Measurements from ENCODE around the gene ALDH4A1.

ALDH4A1 gene

DNA sequence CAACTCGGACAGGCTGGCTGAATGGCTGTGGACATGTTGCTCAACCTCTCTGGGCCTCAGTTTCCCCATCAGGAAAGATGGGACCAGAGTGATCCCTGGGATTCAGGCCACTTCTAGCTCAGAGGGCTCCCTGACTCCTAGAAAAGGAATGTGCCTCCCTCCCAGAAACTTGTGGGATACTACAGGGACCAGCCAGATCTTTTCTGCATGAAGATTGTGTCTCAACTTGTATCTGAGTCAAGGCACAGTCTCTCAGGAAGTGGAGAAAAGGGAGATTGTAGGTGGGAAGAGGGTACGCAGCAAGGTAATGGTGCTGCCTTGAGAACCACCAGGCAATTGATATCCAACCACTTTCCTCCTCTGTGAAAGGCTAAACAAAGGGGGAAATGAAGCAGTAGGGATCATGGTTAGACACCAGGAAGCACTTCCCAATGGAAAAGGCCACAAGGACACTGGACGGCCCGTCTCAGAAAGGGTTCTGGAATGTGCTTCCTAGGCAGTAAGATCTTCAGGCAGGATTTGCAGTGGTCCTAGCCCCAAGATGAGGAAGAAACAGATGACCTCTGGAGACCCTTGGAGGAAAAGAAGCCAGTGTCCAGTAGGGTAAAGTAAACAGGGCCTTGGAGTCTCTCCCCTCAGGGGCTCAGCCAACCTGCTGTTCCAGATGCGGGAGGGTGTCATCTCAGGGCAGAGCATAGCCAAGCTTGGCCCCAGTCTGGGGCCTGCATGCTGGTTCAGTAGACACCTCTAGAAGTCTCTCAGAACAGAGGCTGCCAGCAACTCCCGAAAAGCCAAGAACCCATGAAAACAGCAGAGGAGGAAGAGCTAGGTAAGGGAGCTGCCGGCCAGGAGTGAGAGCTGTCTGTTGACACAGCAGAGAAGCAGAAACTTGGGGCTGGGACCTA, 37.3 kb upstream of the ALDH4A1 start:
- DNase-seq (ENCODE audit: low spot score) = no peak

DNA sequence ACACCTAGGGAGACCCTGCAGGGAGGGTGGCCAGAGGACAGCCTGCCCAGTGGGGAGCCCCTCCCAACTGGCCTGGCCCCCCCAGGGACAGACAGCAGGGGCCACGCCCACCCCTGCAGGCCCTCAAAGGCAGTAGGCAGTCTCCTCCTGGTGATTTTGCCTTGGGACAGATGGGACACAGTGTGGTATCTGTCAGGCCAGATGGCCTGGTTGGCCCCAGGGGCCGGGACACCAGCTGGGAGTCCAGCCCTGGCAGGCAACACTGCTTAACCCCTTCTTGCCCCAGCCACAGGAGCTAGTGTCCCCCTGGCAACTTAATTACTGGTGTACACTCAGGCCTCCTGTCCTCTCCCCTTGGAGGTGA, 36.3 kb upstream of the ALDH4A1 start:
- DNase-seq (ENCODE audit: low spot score) = no peak

- DNase-seq (ENCODE audit: low spot score) = no peak
Observed at GRCh38 chr1:18938008-18938706, 35.8 kb upstream of the ALDH4A1 start.

DNA sequence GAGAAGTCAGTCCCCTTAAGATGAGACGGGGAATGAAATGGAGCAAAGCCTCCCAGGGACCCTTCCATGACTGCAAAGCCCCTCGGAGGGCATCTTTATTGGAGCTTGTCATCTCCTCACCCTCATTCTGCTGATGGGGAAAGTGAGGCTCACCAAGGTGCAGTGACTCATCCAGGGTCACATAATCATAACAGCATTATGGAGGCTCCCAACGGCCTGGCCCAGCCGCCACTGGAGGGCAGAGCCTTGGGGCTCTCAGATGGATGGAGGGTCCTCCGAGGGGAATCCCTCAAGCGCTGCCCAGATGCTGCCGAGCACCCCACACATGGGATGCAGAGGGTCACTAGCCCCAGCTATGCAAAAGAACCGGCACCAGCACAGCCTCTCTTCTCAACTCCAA, 35.2 kb upstream of the ALDH4A1 start:
- no peak for DNase-seq (ENCODE audit: low spot score)

DNA sequence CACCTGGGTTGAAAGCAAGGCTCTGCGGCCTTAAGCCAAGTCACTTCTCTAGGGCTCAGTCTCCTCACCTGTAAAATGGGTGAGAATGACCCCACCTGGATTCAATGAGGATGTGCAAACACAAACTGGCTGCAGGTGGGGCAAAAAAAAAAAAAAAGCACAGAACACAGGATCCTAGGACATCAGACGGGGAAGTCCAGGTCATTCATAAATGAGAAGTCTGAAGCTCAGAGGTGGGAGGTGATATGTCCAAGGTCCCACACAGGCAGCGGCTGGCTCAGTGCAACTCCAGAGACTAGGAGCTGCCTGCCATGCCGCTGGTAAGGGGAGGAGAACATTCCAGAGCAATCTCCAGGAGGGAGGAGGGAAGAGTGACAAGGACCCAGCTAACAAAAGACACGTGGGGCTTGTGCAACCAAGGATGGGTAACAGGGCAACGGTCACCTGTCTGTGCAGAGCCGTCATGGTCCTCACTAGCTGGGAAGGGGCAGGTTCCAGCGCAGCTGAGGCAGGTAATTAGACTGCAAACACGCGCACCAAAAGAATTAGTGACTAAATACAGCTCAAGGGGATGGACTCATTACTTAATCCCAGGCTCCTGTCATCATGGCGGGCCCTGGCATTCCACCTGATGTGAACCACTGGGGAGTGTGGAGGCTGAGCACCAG, 34.6 kb upstream of the ALDH4A1 start:
- DNase-seq (ENCODE audit: low spot score) = no peak

- DNase-seq (ENCODE audit: low spot score) = no peak
Observed at GRCh38 chr1:18936471-18936813, 34.1 kb upstream of the ALDH4A1 start.

GRCh38 chr1:18934205-18935000, 32.0 kb upstream of the ALDH4A1 start:
- DNase-seq (ENCODE audit: low spot score) = no peak

DNA sequence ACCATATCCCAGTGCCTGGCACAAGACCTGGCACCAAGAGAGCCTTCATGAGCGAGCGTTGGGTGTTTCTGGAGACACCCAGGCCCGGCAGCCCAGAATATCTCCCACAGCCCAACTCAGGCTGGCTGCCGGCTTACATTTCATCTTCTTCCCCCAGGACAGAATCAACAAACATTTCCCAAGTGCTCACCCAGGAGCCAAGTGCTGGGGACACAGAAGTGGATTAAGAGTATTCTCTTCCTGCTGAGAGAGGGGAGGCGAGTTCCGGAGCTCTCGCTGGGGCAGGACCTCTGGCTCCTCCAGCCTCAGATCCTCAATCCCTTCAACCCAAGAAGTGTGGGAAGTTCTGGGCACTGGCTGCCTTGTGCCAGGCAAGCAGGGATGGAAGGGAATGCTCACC, 30.5 kb upstream of the ALDH4A1 start:
- DNase-seq (ENCODE audit: low spot score) = no peak

- DNase-seq (ENCODE audit: low spot score) = no peak
Observed at GRCh38 chr1:18932387-18932786, 30.0 kb upstream of the ALDH4A1 start.

DNA sequence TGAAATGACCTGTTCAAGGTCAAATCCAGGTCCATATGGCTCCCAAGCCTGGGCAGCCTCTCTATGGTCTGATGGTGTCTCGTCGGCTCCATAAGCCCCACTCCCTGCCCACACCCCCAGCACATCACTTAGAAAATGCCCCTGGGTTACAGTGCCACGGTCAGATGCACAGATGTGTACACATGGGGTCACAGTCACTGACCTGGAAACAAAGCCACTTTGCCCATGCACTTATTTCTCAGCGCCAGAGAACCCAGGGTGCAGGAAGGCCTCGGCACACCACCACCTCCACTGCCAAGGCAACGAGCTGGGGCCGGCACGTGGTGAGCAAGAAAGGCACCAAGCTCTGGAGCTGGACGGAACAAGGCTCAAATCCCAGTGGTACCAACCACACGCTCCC, 29.4 kb upstream of the ALDH4A1 start:
- DNase-seq (ENCODE audit: low spot score) = no peak

DNA sequence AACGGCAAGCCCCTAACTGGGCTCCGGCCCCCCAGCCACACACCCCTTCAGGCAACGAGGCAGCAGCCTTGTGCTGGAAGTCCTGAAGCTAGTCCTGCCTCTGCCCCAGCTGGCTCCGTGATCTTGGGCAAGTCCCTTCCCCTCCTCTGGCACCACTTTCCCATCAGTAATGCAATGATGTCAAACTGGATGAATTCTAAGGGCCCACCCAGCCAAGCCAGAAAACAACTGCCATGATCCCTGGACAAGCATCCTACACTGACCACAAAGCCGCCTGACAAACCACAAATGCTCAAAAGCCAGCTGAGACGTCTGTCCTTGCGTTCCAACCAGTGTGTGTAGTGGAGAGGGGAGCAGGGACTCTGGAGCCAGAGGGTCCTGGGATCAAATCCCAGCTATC, 27.3 kb upstream of the ALDH4A1 start:
- no peak for DNase-seq (ENCODE audit: low spot score)

- DNase-seq (ENCODE audit: low spot score) = no peak
Observed at GRCh38 chr1:18928985-18929384, 26.6 kb upstream of the ALDH4A1 start.

- no peak for DNase-seq (ENCODE audit: low spot score)
Observed at GRCh38 chr1:18928406-18928805, 26.1 kb upstream of the ALDH4A1 start.

DNA sequence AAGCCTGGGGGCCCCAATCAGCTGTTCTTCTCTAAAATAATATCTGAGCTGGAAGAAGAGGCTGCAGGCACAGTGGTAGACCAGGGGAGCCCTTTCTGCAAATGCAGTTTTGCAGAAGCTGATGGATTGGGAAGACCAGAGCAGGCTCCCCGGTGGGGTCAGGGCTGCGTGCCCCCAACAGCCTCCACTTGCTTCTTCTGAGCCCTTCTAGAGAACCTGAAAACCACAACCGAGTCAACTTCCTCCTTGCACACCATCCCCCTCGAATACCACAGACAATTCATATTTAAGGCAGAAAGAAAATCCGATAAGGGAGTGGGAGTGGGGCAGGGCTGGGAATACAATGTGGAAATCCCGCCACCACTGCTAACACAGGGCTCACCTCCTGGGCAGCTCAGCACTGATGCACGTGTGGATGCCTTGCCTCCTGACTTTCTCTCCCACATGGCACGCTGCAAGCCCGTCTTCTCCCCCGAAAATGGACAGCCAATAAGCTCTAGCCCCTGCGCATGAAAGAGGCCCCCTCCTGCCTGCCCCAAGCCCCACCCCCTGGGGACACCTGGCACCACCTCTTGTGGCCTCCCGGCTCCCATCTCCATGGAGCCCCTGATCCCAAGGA, 25.4 kb upstream of the ALDH4A1 start:
- peak; percentile 52 for DNase-seq (ENCODE audit: low spot score)

- DNase-seq (ENCODE audit: low spot score) = no peak
Observed at GRCh38 chr1:18927082-18927653, 24.8 kb upstream of the ALDH4A1 start.

DNA sequence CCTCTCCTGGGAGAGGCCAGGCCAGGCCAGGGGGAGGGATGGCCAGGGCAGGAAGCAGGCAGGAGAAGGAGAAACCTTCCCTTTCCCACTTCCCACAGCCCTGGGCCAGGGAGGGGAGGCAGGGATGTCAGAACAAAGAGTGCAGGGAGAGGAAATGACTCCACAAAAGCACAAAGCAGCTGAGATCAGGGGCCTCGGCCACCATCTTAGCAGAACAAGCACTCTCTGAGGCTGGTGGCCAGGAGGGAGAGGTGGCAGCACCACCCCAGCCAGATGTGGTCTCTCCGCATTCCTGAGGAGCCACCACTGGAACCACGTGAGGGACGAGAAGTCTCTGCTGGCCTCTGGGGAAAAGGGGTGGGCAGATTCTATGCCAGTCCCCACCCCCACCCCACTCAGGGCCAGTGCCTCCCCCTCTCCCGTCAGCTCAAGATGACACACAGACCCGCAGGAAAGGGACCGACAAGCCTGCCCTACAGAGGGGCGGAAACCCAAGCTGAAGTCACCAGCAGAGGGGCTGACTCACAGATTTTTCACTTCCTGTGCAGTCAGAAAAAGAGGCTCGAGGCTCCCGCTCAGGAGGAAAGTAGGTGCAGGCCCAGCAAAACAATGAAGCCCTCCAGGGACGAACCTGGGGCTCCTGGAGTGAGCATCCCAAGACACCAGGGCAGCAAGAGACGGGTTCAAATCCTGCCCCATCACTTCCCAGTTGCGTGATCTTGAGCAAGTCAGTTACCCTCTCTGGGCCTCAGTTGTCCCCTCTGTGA, 24.1 kb upstream of the ALDH4A1 start:
- DNase-seq (ENCODE audit: low spot score) = peak; percentile 90

DNA sequence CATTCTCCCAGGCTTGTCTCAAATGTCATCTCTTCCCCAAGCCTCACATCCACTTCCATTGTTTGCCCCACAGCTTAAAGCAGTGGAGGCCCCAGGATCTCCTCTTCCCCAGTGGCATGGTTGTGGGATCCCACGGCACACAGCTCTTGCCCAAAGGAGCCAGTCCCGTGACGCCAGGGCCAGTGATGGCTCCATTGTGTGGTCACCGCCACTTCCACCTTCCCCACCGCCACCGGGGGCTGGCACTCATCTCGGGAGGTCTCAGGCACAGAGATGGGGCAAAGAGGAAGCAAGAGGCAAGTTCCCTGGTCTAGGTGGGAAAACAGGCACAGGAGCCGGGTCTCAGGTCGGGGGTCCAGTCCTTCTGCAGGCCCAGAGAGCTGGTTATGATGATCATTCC, 22.9 kb upstream of the ALDH4A1 start:
- no peak for DNase-seq (ENCODE audit: low spot score)

GRCh38 chr1:18924221-18924691, 21.9 kb upstream of the ALDH4A1 start:
- no peak for DNase-seq (ENCODE audit: low spot score)

DNA sequence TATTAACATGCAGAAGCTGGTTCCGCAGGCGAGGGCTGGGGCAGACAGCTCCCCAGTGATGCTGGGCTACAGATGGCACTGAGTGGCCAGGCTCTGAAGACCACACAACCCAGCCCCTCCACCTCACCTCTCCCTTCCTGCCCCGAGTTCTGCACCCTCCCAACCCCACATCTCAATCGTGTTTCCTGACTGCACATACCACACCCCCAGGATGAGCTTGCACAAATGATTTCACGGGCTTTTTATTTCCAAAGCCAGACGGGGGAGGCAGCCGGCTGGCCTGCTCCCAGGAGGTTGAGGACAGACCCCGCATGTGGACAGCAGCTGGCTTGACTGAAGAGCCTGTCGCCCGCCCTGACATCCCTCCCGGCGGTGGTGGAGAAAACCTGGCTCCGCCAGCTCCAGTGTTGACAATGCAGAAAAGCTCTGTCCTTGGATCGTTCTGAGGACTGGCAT, 21.4 kb upstream of the ALDH4A1 start:
- DNase-seq (ENCODE audit: low spot score) = no peak

All from CD4-positive, alpha-beta T cell treated with Interleukin-2 at 100 ng/mL for 4 hours (primary cell).